Measurements from ENCODE around the gene DPH6.
A peak's percentile ranks its signal among the peaks of the same experiment; 100 is the strongest.
"Not testable (repeated sequence)": the region's sequence is repeated elsewhere in the genome, so short reads cannot be mapped to it uniquely, and the experiment has no call there.

Gene DPH6

DNA sequence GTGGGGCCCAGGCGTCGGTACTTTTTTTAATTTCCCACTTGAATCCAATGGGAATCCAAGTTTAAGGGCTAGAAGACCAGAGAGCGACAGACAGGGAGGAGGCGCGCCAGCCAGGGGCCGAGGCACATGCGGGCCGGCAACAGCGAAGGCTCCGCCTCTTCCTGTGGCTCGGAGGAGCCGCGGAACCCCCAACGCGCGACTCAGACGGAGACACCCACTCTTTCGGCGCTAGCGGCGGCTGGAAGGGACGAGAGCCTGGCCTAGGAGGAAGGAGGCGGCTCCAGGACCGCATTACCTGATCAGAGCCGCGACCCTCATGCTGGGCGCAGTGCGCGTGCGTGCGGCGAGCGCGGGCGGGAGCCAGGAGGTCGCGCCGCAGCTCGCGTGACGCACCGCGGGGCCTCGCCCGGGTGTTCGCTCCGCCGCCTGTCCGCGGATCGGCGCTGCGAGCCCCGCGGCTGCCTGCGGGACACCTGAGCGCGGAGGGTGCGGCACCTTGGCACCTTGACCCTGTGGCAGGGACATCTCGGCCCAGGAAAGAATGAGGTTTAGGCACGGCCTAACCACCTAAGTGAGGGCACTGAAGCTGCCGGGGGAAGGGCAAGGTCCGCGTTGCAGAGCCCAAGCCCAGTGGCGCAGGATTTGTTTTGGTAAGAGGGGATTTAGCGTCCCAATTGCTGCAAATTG, at the start of gene DPH6:
TSS of gene DPH6 (minus strand) at position 342 of the 687 bp plus-strand sequence. CDS start at position 318, 24 bp downstream.
- DNase-seq = peak; percentile 88

DNA sequence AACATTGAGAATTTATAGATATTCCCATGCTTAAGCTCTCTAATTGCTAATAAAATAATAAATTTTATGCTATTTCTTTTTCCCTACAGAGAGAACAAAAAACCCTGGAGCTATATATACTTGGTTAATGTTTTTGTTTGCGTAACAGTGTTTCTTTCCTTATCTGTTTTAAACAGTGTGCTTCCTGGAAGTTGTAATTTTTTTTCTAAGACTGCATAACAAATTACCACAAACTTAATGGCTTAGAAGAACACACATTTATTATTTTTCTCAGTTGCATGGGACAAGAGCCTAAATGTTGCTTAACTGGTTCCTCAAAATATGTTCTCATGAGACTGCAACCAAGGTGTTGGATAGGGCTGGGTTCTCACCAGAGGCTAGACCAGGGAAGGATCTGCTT, 49.7 kb upstream of the DPH6 start:
- no peak for DNase-seq

DNA sequence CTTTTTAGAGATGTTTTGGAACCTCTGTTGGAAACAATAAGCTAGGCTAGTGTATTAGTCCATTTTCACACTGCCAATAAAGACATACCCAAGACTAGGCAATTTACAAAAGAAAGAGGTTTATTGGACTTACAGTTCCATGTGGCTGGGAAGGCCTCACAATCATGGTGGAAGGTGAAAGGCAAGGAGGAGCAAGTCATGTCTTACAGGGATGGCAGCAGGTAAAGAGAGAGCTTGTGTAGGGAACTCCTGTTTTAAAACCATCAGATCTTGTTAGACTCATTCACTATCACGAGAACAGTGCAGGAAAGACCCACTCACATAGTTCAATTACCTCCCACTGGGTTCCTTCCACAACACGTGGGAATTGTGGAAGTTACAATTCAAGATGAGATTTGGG, 46.0 kb upstream of the DPH6 start:
- DNase-seq = not testable (repeated sequence)

- no peak for DNase-seq
These were observed 38.0 kb upstream of the DPH6 start for GRCh38 chr15:35583863-35584528.

- no peak for DNase-seq
These were observed 34.6 kb upstream of the DPH6 start for GRCh38 chr15:35580606-35581005.

DNA sequence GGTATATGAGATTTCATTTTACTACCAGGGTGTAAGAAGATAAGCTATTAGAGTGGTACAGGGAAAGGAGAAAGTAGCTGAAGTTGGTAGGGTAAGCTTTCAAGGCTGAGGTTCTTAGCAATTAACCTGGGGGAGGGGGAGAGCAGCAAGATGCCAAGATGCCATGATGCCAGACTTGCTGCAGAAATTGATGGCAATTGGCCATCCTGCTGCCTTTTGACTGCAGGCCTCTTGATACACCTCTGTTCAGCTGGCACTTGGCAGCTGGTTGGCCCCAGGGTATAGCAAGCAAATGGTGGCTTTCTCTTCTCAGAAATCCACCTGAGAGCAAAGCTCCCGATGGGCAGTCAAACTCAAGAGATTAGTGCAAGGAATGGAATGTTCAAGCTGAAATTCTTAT, 21.4 kb upstream of the DPH6 start:
- DNase-seq = no peak

DNA sequence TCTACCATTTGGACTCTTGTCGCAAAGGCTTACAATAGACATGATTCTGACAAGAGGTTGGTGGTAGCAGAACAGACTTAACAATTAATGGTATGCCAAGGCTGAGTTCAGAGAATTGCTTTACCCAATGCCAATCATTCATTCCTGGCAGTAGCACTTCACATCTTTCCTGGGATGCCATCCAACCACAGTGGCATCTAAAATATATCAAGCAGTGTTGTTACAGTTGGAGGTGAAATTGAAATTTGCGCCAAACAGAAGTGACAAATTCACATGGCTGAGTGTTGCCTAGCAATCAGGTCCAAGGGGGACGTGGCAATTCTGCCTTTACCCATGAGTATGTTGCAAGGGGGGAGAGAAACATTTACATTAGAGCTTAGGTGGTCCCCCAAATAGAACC, 21.0 kb upstream of the DPH6 start:
- no peak for DNase-seq

GRCh38 chr15:35565901-35566300, 19.9 kb upstream of the DPH6 start:
- DNase-seq = no peak

GRCh38 chr15:35562641-35563040, 16.7 kb upstream of the DPH6 start:
- no peak for DNase-seq

- DNase-seq = no peak
These were observed 15.3 kb upstream of the DPH6 start for GRCh38 chr15:35561308-35561707.

GRCh38 chr15:35560870-35561269, 14.9 kb upstream of the DPH6 start:
- DNase-seq = no peak

DNA sequence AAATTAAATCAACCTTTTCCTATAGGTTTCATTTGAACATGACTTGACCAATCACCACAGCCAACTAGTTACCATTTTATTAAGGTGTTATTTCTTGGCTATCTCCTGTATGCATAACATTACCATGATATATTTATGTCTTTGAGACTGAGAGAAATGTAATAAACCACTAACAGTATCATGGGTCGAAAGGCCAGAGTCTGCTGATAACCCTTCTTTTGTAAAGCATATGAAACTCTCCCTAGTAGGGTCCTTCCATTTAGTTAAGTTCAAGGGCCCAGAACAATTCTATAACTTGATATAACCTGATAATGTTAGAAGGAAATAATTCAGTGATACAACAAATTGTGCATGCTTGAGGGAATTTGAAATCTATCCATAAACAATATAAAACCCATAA, 14.3 kb upstream of the DPH6 start:
- no peak for DNase-seq

DNA sequence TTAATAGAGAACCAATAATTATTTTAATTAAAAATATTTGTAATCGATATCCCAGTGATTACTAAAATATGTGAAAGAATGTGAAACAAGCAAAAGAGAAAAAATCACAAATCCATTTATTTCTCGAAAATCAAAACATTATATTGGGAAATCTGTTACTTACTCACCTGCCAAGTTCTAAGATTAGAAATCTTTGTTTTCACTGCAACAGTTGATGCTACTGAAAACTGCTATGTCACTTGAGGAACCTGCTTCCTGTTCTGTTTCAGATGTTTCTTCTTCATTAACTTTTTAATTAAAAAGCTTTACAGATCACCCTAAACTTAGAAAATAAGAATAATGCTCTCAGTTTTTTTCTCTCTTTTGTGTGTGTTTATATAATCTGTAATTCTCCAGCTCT, 13.7 kb upstream of the DPH6 start:
- DNase-seq = no peak

DNA sequence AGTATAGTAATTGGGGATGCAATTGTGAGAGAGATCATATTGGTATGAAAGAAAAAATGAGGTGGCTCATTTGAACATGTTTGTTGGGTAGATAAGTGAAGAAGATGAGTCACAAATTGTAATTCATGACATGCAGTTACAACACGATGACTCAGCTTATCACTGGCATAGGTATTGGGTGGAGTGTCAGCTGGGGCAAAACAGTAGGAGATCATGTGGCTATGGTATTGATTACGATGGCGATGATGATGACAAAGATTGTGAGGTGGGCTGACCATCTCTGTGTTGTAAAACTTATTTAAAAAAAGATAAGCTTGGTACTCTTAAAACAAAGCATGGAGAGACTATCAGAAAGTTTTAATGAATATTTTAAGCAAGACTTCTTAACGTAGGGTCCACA, 11.6 kb upstream of the DPH6 start:
- peak; percentile 85 for DNase-seq

DNA sequence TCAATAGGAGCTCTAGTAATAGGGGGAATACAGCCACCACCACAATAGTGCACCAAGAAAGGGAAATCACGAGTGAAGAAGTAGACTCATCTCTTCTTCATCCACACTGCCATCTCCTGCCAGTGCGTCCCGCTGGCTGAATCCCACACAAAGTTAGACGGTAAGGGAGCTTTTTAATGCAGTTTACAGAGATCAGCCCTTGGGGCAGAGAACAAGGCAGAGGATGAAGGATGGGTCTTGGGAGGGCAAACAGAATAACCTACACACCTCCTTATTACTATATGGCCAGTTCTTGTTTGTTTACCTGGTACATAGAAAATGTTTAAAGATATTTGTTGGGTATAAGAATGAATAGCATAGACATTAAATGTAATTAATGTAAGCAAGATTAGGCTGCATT, 11.0 kb upstream of the DPH6 start:
- DNase-seq = no peak

DNA sequence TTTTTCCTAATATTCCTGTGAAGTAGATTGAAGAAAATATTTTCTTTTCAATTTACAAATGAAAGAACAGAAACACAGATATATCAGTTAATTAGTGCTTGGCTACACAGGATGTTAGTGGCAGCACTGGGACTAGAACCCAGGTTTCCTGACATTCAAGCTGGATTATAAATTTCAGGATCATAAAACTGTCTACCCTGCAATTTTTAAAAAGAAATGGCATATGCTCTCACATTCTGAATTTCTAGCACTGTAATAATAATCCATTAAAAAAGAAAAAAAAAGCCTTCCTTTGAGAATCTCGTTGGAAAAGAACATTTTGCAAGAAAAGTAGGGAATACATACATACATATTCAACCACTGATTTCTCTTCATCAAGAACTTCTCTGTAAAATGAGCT, 9.3 kb upstream of the DPH6 start:
- no peak for DNase-seq

- no peak for DNase-seq
These were observed 5.0 kb upstream of the DPH6 start for GRCh38 chr15:35550957-35551356.

DNA sequence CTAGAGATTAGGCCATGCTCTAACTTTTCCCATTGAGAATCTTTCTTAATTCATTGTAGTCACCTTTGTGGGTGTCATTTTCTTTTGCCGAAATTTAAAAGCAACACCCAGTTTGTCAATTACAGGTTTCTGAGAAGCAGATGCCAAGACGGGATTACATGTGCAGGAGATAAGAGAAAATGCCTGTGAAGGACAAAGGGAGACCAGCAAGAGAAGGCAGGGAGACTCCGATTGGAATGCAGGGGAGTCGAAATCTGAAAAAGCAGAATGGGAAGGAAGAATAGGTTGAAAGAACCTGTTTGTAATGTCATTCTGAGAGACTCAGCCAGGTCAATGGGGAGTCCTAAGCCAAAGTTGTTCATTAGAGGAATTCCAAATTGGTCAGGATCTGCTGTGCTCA, 3.6 kb upstream of the DPH6 start:
- DNase-seq = no peak

- no peak for DNase-seq
These were observed 2.5 kb upstream of the DPH6 start for GRCh38 chr15:35548435-35548834.

GRCh38 chr15:35547775-35548364, 1.9 kb upstream of the DPH6 start:
- no peak for DNase-seq

GRCh38 chr15:35546511-35547381, 781 bp upstream of the DPH6 start:
- peak; percentile 5 for DNase-seq

DNA sequence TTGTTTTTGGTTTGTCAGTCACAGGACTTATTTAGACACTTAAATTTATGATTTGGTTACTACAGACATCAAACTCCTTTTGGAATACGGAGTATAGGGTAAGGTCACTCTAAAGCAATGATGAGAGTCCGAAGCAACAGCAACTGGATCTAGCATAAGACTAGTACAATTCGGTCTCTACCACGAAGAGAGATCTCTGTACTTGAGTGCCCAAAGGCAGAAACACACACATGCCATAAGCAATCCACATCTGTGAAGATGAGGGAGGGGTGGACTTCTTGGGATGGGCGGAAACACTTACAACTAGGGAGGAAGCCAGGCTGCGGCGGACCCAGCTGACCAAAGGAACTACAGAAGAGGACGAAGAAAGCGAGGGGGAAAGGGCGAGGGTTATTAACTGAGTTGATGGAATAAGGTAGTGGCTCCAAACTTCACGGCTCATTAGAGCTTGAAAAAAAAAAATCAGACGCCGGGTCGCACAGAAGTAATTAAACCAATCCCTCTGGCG, 595 bp downstream of the DPH6 start:
- peak; percentile 63 for DNase-seq

GRCh38 chr15:35540885-35541284, 5.1 kb downstream of the DPH6 start:
- DNase-seq = peak; percentile 82

Measured in HCEC 1CT (cell line).